HG02610 (cell line): Measurements from ENCODE around the gene LRTM1.

Experiments used
- ATAC-seq: cut with Tn5 transposase; IDR thresholded peaks from one replicate; pipeline ENCODE4 v1.9.1; 2021; ENCODE audit warnings: mild to moderate bottlenecking, moderate library complexity; ENCODE audit not compliant: unreplicated experiment

LRTM1 gene

DNA sequence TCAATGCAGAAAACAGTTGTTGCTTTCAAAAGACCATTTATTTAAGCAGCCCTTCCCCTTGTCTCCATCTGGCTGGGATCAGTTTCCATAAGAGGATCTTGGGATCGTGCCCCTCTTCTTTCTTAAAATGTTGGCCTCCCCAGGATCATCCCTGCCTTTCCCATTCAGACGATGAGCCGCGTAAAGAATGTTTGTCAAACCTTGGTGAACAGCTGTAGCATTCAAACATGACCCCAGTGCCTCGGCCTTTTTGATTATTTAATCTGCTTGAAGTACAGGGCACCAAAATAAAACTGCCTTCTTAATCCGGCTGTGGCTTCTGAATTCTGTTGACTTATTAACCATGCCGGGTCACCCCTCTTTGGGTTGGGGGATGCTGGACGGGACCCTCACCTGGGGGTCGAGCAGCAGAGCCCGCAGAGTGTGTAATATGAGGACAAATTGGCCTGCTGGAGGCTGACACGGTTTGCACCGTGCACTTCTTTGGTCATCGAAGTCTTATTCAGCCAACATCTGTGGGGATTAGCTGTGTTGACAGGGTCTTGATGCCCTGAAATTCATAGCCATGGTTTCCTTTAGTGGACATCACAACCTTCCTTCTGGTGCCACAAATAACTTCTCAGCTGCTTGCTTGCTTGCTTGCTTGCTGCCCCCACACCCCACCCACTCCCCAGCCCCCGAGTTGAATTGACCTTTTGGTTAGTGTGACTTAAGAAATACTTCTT is at the start of gene LRTM1:
TSS of gene LRTM1 (minus strand) at position 14 of the 725 bp plus-strand sequence. CDS start 148 bp downstream, outside the sequence.
- ATAC-seq, result no peak

GRCh38 chr3:54977439-54977838 is 49.6 kb upstream of the LRTM1 start:
- no peak for ATAC-seq

- no peak for ATAC-seq
Measured at GRCh38 chr3:54970895-54971294, 43.0 kb upstream of the LRTM1 start.

DNA sequence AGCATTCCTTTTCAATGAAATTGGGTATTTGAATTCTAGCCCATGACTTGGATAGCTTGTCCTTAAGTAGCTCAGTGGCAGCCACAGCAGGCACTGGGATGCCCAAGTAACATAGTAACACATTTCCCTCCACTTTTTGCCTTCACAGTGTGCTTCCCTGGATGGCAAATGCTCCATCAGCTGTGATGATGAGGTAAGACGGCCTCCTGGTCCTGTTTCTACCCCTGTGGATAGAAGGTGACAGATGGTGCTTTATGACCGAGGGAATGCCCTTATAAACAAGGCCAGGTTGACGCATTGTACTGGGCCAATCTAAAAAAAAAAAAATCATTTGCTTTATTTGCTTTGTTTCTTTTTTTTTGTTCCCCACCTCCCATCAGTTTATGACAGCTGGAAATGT is 41.8 kb upstream of the LRTM1 start:
- ATAC-seq, result no peak

DNA sequence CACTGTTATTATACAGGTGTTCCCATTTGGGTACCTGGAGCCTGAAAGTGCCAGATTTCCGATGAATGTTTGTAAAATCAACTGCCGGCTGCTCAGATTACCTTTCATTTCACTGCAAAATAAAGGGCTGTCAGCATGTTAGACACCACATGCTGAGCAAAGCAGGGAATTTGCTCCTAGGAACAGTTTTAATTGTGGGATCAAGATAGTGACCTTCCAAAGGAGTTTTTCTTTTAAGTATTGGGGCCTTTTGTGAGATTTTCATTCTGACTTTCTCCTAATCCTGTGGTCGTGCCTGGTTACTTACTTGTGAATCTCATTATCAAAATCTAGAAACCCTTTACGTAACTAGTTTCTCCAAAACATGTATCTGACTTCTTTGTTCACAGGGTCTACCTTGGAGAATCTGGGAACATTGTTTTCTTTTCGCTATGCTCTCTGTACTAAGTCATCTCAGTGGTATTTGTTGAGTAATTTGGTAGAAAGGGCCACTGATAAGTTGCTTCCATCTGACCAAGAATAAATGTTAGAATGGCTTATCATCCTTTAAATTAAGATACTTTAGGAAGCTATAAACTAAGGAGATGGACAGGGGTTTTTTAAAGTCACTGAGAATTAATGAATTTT is 40.8 kb upstream of the LRTM1 start:
- no peak for ATAC-seq

- ATAC-seq, result no peak
Measured at GRCh38 chr3:54967731-54968161, 39.9 kb upstream of the LRTM1 start.

GRCh38 chr3:54966979-54967378 is 39.1 kb upstream of the LRTM1 start:
- no peak for ATAC-seq

DNA sequence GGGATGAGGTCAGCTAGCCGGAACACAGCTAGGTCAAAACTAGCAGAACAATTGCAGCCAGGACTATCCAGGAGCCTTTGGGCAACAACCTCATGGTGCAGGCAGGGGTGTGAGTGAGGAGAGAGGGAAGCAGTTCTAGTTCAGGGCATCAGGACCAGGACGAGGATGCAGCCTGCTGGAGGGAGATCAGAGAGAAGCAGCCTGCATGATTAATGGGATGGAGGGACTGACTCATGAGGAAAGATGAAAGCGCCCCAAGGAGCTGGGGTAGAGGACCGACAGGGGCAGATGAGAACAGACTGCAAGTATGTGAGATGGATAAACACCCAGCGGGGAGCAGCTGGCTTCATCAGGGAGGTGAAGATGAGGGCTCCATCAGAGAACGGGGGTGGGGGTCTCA is 37.9 kb upstream of the LRTM1 start:
- ATAC-seq, result no peak

- no peak for ATAC-seq
Measured at GRCh38 chr3:54964081-54964480, 36.2 kb upstream of the LRTM1 start.

DNA sequence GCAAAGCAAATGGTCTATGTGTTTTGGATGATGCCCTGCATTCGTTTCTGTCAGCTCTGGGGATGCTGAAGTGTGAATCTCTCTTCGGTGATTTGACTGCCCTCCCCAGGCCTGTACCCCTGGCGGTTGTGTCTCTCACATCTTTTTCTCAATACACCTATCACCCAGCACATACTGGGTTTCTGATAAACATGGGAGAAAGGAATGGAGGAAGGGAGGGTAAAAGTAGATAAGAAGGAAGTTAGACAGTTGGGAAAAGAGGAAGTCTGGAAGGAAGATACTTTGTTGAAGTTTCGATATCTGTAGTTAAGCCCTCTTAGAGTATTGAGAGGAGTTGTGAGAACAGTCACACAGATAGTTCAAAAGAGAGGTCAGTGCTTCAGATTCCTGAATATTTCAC is 35.8 kb upstream of the LRTM1 start:
- no peak for ATAC-seq

- no peak for ATAC-seq
Measured at GRCh38 chr3:54962200-54962599, 34.3 kb upstream of the LRTM1 start.

DNA sequence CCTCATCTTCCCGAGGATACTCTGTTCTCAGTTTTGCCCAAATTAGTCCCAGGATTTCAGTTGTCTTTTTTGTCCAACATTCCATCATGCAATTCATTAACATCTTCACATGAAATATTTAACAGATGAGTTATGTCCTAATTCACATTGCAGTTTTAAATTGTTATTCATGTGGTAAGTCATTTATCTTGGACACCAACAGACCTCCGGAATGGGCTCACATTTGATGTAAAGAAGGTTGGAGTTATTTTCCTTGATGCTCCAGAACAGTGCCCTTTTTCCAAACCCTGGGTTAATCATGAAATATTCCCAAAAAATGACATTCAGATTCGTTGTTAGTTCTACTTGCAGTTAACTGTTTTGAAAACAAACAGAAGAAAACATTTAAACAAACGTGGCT is 32.8 kb upstream of the LRTM1 start:
- ATAC-seq, result no peak

GRCh38 chr3:54960082-54960481 is 32.2 kb upstream of the LRTM1 start:
- ATAC-seq, result no peak

- no peak for ATAC-seq
Measured at GRCh38 chr3:54957711-54958110, 29.9 kb upstream of the LRTM1 start.

DNA sequence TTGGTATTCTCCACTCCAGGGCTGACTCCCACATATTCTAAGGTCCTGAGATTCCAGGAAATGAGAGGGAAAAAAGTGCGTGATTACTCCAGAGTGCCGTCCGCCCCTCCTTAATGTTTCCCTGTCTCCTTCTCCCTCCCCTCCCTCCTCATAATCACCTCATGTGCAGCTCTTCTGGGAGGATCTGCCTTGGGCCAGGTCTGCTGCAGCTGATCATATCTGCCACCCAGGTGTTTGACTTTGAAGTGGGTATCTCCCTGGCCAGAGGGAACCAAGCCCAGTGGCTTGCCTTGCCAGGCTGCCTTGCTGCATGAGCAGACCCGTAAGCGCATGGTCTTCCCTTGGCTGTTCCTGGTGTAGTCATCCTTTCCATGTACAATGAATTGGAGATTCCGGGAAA is 28.1 kb upstream of the LRTM1 start:
- ATAC-seq, result no peak

DNA sequence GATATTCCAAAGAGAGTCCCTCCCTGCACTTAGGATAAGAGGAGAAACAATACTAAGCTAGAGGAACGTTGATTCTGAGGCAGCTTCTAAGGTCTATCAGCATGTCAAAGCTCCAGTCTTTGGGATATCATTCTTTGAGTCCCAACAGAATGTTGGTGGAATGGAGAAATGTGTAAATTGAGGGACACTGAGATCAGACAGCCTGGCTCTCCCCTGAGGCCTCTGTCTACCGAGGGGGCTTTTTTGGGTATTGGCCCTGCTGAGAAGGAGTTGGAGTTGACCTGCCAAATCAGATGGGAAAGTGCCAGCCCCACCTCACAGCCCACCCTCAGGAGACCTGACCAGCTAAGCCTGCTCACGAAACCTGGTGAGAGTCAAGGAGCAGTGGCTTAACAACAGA is 27.6 kb upstream of the LRTM1 start:
- no peak for ATAC-seq

GRCh38 chr3:54954521-54954920 is 26.7 kb upstream of the LRTM1 start:
- no peak for ATAC-seq

DNA sequence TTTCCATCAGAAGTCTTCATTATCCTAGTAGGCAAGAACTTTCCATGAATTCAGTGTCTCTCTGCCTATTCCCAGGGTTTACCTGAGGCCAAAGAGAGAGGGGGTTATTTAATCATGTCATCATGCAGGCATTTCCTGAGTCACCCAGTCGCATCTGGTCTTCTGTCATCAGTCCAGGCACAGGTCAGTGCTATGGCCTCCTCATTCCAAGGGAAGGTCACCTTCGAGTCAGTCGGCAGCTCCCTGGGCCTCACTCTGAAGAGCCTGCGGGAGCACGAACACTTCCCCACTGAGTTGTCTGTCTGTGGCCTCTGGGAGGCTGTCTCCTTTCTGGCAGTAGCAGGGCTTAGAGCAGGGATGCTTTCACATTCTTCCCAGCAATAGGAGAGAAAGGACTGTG is 26.2 kb upstream of the LRTM1 start:
- no peak for ATAC-seq

DNA sequence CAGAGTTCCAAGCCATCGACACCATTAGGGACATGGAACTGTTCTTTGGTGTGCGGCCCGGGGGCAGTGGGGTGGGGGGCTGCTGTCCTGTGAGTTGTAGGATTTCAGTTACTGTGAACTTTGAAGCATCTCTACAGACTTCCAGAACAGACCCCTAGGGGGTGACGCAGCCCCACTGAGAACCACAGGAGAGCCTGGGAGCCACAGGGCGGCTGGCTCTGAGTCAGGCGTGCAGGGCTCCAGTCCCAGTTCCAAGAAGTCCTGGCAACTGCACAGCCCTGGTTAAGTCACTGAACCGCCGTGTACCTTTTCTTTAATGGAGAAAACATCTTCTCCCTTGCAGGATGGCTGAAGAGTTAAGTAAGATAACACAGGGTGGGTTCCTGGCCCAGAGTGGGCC is 23.5 kb upstream of the LRTM1 start:
- ATAC-seq, result no peak

- ATAC-seq, result no peak
Measured at GRCh38 chr3:54950391-54951003, 22.6 kb upstream of the LRTM1 start.

DNA sequence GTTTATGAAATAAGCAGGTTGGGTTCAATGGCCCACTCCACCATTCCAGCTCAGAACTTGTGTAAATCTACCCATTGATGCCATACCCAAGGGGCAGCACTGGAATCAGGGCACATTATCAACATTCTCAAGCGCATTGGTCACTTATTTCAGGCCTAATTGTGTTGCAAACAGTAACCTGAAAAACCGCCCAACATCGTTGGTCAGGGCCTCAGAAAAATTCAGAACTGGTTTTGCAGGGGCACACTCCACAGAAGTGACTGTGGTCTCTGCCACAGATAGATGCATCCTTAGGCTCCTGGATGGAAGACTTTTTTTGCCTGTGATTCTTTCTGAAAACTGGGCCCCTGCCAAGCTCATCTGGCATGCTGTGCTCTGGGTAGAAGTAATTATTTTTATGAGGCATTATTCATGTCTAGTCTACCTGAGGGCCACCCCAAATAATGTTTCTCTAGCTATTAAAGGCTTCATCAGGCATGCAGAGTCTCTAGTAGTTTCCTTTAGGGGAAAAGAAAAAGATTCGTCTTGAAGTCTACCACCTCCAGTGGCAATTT is 21.7 kb upstream of the LRTM1 start:
- no peak for ATAC-seq
